NOMO-1 treated with DMSO at 0.1 percent for 48 hours (cell line): ENCODE results near the gene MFRP.
A peak's percentile ranks its signal among the peaks of the same experiment; 100 is the strongest.

ENCODE experiments used
- DNase-seq: peaks from one replicate; lab custom pipeline; 2025; ENCODE audit not compliant: unreplicated experiment; lab: John Stamatoyannopoulos, UW

MFRP gene

DNA sequence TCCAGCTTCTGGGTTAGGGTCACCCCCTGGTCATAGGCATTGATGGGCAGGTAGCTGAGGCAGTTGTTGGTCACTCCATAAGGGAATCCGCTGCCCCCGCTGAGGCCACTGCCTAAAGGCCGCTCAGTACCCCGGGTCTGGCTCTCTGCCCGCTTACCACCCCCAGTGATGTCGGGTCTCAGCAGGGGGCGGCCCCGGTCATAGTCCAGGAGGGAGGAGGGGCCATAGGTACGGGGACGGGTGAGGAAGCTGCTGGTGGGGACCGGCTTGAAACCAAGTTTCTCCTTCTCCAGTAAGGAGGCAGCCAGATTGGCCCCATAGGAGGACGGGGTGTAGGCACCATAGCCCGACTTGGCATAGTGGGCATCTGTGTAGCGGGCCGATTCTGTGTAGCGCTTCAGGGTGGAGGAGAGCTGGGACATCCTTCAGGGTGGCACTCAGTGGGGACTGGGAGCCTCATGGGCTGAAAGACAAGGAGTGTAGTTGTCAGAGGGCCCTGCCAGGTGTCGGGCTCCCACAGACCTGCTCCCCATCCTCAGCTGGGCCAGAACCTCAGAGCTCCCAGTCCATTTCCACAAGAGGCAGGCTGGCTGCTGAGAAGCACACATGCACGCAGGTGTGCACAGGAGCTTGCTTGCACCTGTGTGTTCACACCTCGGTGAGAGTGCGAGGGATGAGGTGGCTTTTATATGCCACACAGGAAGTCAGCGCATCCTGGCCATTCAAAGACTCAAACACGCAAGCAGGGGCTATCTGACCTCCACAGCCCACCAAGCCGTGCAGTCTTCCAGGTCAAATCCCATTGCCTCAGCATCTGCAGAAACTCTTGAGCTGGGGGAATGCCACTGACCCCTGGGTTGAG lies 26.8 kb upstream of the MFRP start:
- no peak for DNase-seq

DNA sequence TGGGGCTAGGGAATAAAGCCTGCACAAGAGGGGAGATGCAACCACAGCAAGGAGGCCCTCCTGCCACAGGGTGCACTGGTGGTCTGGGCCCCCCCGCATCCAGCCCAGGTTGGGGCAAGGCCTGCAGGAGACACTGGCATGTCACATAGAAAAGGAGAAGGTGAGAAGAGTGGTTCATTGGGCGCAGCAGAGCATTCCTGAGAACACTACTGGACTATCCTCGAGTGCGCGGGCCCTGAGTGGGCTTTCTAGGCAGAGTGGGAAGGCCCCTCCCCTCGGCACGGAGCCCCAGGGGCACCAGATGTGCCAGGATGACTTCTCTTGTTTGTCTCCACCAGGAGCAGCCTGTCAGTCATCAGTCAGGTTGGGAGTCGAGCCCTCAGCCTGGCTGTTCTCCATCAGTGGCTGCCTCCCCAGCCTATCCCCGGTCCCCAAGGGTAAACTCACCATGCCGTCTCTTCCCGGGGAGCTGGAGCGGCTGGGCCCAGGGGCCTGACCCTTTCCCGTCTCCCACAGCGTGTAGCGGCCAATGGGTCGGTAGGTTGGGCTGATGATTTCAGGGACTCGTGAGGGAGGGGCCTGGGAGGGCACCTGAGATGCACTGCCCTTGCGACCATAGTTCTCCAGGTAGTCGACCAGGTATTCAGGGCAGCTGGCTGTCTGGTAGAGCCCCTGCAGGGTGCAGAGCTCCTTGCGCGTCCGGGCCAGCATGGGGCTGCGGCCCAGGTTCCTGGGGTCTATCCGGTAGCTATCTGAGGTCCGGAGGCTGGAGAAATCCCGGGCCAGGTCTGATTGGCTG lies 26.0 kb upstream of the MFRP start:
- no peak for DNase-seq

DNA sequence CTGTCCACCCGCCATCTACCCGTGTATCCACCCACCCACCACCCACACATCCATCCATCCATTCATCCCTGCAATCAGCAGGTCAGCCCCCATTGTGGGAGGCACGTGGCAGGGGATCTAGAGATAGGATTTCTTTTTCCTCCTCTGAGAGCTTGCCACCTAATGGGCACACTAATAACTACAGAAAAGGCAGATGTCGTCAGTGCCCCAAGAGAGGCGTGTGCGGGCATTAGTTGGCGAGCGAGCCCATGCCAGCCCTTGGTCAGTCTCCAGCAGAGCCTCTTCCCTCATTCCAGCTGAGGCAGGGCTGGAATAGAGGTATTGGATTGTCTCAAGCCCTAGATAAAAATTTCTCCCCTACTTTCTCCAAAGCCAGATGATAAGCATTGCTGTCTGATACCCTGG lies 25.3 kb upstream of the MFRP start:
- DNase-seq: peak; percentile 4

DNA sequence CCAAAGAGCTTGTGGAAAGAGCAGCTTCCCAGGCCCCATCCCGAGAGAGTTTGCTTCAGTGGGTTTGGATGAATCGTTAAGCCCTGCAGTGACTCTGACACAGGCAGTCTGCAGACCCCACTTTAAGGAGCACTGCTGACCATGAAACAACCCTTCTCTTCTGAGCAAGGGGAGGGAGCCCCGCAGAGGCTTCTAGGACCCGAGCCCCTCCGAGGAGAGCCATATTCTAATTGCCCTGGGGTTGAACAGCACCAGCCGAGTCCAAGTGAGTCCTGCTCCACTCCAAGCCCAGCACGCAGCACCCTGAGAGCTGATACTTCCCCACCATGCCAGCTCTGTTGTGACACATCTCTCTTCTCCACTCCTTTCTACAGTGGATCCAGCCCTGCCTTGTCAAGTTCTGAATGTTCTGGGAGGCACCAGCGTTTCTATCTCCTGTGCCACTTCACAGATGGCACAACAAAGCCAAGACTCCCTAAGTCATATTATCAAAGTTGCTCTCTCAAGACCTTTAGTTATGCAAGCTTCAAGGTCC lies 24.6 kb upstream of the MFRP start:
- DNase-seq: no peak

DNA sequence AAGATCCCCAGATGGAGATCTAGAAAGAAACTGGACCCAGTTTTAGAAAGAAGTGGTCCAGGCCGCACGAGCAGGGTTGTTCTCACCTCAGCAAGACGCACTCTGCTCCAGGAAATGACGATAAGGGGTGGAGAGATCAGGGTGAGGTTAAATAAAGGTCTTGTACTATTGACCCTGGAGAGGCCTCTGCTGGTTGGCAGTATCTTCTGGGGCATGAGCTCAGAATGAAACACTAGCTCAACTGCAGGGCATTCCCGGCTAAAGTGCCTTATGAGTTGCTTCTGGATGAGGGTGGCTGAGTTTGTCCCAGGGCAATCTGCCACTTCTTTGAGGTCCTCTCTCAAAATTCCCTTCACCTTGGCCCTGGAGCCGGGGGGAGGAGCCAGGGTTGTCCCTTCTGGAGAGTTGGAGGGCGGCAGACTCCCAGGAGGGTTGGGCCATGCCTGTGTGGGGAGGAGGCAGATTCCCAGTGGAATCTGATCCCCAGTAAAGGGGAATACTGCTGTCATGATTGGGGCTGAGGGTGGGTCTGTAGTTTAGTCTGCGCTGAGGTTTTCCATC lies 24.1 kb upstream of the MFRP start:
- DNase-seq: peak; percentile 62

DNA sequence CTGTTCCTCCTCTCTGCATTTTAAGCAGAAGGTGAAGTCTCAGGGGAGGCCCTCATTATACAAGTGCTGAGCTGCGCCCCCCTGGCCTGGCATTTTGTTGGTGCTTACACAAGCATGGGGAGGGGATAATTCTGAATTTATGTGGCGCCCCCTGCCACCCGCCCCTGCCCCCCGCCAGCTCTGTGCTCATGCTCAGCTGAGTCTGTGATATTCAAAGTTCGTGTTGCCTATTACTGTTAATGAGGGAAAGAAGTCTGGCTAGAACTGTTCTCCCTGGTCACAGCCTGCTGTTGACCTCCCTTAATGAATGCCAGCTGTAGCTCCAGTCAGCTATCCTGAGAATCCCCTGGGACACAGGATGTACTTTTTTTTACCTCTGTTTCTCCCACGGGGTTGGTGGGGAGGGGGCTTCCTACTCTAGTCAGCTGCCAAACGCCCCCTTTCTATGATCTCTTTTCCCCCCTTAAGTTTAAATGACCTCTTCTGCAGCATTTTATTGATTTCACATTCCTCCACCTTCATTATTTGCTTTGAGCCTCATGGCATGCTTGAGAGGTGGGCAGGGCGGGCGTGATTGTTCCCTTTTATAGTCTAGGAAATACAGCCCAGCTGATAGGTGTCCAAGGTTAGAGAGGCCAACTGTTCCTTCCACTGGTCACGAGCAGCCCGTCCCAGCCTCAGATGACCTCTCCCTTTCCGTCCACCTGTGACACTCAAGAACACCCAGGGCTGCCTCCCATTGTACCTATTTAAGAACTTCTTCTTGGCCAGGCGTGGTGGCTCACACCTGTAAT lies 22.8 kb upstream of the MFRP start:
- DNase-seq: no peak

DNA sequence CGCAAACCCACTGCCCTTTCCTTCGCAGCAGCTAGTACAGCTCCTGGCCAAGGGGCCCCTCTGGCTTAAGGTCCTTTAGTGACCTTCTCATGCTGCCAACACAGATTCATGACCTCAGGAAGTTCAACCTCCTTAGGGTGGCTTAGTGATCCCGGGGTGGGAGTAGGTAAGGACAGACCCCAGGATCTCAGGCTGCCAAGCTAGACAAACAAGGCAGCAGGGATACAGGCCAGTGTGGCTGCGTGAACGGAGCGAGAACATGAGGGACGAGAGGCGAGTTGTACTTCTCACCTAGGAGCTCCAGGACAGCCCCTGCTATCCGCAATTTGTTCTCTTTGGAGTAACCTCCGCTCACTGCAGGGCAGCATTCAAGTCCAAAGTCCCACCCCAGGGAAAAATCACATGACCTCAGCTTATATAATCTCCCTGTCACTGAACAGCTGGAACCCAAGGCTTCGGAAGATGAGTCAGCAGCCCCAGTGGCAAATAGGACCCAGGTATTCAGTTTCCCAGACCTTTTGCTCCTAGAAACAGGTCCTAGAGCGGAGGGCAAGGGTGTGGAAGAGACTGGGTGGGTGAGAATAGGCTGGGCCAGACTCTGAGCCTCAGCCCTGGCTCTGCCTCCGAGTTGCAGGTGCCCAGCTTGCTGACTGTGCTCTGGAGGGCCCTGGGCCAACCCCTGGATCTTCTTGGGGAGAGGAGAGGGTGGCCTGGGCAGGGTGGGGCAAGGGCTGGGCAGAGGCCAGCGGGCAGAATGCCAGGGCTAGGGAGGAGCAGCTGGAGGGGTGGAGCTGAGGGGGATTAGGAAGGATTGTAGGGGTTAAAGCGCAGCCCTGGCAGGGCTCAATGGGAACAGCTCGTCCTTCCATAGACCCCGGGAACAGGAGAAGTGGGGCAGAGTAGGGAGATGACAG lies 21.9 kb upstream of the MFRP start:
- DNase-seq: peak; percentile 13

DNA sequence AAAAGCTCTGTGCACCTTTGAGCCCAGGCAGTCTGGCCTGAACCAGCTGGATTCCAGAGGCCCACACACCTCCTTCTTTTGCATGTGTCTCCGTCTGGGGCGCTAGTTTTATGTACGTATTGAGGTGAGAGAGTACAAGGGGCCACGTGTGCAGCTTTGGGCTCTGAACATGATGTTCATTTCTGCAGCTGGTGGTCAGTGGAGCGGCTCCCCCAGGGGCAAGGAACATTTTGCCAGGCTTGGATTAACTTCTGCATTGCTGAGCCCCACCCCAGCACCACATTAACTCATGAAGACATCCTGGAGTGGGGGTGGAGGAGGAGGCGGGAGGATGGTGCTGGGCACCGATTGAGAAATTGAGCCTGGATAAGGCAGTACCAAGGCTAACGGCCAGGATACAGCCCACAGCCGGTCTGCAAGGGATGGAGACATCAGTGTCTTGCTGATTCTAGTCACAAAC lies 21.2 kb upstream of the MFRP start:
- peak; percentile 77 for DNase-seq

DNA sequence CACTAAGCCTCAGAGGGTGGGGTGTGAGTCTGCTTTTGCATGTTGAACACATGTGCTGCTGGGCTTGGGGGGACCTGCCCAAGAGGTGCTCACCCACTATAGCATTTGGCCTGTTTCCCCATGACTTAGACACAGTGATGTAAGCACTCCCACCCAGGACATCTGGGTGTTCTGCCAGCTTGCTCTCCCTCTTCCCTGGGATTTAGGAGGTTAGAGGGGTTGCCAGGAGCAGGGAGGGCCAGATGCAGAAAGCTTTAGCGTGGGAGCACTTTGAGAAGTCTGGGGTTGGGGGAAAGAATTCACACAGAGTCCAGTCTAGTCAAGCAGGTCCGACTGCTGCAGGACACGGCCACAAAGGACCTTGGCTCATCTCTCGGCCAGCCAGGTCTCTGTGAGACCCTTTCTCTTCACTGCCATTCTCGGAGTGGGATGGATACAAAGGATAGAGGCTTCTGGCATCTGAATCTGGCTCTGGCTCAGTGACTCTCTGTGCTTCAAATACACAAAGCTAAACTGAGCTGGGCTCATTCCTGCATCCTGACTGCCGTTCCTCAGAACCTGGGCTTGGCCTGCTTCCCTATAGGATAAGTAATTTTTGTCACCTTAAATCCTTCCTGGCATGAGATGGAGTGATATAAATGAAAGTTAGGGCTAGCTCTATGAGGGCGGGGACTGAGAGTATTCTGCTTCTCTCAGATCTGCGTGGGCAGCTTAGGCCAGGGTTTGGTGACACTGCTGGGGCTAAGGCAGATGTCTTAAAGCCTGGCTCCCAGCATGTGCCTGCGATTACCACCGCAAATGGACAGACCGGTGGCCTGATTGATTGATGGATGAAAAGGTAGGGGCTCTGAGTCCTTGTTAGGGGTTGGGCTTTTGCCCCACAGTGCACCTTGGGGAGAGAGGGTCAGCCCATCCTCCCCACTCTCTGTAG lies 20.4 kb upstream of the MFRP start:
- DNase-seq: no peak

DNA sequence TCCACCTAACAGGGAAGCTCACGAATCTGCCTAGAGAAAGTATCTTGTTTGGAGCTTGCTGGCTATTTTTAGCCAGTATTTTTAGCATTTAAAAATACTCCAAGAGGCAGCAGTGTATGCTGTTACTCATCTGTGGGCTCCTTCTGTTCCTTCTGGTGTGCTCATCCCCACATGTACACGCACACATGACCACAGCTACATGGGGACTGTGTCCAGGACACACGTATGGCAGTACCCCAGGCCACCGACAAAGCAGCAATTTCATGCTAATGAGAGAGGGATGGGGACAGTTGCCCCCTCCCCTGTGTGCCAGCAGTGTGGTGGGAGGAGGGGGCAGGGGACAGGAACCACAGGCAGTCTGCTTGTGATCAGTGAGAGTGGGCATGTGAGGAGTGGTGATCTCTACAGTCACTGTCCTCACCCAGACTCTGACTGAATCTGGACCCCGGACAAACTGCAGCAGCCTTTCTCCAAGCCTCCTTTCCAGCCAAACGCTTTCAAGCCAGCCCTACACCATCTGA lies 18.6 kb upstream of the MFRP start:
- DNase-seq: peak; percentile 20

DNA sequence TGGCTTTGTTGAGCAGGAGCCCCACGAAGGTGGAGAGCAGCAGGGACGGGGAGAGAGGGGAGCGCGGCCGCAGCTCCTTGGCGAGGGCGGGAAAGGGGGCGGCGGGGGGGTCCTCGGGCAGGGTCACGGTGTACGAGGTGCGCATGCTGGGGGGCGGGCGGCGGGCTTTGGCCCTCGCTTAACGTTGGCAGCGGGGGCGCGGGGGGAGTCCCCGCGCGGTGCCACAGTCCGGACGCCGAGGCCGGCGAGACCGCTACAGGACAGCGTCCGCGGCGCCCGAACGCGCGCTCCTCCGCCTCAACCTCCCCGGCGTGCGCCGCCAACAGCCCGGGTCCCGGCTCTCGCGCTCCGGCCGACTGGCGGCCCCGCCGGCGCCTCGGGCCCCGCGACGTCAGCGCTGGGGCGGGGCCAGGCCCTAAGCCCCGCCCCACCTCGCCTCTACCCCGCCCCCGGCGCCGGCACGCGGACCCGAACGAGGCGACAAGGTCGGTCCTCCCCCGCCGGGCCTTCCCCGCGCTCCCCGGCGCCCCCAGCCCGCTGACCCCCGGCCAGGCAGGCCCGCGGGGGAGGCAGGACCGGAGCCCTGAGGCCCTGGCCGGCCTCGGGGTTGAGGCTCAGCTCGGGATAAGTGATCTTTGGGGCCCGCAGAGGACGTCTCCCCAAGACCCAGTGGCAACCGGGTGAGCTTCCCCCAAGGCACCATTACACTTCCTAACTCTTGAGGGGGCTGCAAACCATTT lies 17.5 kb upstream of the MFRP start:
- peak; percentile 25 for DNase-seq

DNA sequence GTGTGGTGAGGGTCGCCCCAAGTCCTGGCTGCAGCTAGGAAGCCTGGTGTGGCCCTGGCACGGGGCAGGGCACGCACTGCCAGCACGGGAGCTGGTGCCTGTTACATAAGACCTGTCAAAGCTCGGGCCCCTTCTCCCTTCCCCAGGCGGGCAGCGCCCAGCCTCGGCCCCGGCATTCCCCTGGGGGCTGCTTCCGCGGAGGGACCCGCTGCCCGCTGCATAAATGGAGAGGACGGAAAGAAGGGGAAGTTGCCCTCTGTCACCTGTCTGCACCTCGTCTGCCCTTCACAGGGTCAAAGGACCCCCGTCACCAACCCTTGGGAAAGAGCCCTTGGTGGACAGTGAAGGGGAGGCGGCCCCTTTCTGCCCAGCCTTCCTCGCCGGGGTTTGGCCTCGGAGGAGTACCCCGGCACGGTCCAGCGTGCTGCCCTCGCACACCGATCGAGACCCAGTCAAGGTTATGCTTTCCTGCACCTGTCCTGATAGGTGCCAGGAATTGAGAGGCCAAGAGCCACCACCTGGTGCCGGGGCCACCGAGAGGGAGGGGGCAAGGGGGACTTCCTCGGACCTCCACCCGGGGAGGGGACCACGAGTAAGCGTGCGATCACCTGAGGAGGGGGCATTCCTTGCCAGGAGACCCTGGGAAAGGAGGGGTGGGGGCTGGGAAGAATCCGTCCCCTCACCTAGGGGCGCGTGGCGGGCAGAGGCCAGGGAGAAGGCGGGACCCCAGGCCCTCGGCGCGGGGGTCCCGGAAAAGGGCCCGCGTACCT lies 16.8 kb upstream of the MFRP start:
- DNase-seq: no peak

DNA sequence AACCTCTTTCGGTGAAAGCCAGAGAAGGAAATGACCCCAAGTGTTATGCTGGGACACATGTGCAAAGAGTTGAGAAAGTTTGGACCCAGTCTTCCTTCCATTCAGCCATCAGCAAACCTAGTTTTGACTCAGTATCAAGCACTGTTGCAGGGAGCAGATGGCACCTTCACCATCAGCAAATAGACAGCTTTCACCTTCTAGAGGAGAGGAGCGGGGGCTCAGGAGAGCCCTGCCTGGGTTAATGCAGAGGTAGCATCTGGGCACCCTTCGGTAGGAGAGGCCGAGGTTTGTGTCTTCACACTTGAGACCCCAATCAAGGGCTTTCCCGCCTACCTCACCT lies 16.2 kb upstream of the MFRP start:
- DNase-seq: no peak

DNA sequence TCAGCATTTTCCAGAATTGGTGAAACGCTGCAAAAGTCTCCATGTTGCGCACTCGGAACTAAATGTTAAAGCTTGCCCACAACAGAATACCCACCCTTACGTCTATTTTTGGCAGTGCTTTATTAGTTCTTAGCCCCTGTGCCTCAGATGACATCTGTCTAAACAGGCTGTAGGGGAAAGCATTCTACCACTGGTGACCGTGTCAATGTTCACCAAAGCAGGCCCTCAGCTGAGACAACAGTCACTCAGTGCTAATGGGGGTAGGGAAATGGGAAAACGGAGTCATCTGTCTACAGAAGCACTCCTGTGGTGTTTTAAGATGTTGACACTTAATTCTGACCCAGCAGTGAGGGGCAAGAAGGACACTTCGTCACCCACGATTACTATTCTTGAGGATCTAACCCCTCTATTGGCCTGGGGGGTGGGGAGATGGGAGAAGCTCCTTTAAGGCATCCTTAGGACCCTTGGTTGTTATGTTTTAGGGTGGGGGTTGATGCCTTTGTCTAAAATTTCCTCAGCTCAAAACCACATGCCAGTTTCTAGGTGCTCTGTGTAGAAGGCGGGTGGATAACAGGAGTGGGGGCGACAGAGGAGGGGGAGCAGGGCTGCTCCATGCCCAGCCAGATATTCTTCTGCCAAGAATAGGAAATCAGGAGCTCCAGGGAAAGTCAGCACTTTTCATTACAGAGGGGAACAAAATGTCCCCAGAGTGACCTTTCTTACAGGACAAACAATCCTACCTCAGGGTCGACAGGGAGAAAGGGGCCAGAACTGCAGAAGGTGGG lies 15.6 kb upstream of the MFRP start:
- DNase-seq: no peak

DNA sequence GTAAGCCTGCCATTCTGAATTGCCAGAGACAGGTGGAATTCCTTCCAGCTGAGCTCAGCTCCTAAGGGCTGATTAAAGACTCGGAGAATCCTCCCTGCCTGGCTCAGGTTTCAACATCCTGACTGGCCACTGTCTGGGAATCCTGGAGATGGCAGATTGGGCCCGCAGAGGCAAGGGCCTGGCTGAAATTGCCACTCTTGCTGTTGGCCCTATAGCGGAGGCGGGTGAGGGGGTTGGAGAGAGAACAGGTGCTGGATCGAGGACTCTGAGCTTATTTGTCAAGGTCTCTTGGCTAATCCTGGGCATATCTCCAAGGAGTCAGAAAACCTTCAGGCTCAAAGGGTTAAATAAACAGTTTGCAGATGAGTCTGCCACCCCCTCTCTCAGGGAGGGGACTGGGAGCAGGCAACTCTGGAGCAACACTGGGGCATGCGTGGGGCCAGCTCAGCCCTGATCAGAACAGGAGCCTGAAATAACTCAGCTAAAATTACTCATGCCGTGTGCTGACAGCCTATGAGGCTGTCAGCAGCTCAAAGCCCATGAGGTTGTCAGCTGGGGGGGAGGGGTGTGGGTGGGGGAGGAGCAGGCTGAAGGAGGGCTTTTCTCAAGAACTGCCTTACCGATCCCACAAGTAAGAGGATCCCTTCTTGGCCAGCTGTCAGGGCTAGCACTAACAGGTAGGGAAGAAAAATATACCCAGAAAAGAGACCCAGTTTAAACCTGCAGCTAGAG lies 14.7 kb upstream of the MFRP start:
- DNase-seq: peak; percentile 70
